BE2C (cell line): Measurements from ENCODE around the gene TBC1D8.

Experiments used
- DNase-seq: peaks from one replicate; pipeline ENCODE4 v3.0.0-alpha.2; 2020
- H3K27me3 ChIP-seq: fragments of 250-450 bp; sonication (Bioruptor Pico); 2 replicates; pipeline ENCODE4 v1.5.1; 2020; ENCODE audit warnings: mild to moderate bottlenecking
- H3K36me3 ChIP-seq: fragments of 250-450 bp; sonication (Bioruptor Pico); 2 replicates; pipeline ENCODE4 v1.5.1; 2020; ENCODE audit warnings: mild to moderate bottlenecking
- H3K4me1 ChIP-seq: fragments of 250-450 bp; sonication (Bioruptor Pico); 2 replicates; pipeline ENCODE4 v1.5.1; 2020
- H3K4me3 ChIP-seq: 2 replicates; pipeline ENCODE4 v1.5.1; 2011; ENCODE audit warnings: low read depth, low read length
- H3K9me3 ChIP-seq: fragments of 250-450 bp; sonication (Bioruptor Pico); 2 replicates; pipeline ENCODE4 v1.5.1; 2020
- TF ChIP-seq, protein P1 (sequence below): IDR thresholded peaks from 2 replicates; pipeline ENCODE4 v1.5.1; 2012; ENCODE audit warnings: mild to moderate bottlenecking, low read depth, low read length

TBC1D8 gene

DNA sequence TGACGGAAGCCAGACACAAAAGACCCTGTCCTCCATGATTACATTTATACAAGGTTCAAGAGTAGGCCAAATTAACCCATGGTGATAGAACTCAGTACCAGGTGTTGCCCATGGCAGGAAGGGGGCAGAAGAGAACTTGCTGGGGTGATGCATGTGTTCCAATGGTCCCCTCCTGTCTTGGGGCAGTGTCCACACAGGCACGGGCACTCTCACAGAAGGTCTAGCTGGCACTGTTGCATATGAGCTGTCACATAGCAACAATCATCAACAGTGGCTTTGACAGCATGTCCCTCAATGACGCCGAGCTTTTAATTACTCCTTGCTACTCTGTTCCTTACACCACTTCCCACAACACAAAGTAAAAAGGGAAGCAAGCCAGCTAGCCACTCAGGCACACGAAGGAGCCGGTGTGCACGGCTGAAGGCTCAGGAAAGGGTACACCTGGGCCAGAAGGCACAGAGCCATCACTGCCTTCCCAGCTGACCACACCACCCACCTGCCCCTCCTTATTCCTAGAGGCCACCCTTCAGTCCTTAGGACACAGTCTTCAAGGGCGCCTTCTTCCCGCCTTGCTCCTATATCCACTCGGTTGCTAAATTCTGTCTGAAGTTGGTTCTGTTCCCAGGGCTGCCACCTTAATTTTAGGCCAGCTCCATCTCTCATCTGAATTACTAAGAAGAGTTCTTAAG, 120.2 kb downstream of the TBC1D8 start:
- no peak overlapping the region for H3K4me3 ChIP-seq
- H3K27me3 ChIP-seq = no peaks in the 10 kb centered on the region
- H3K4me1 ChIP-seq = no peaks in the 10 kb centered on the region
- H3K9me3 ChIP-seq = no peaks in the 10 kb centered on the region
- TF ChIP-seq, protein P1, sequence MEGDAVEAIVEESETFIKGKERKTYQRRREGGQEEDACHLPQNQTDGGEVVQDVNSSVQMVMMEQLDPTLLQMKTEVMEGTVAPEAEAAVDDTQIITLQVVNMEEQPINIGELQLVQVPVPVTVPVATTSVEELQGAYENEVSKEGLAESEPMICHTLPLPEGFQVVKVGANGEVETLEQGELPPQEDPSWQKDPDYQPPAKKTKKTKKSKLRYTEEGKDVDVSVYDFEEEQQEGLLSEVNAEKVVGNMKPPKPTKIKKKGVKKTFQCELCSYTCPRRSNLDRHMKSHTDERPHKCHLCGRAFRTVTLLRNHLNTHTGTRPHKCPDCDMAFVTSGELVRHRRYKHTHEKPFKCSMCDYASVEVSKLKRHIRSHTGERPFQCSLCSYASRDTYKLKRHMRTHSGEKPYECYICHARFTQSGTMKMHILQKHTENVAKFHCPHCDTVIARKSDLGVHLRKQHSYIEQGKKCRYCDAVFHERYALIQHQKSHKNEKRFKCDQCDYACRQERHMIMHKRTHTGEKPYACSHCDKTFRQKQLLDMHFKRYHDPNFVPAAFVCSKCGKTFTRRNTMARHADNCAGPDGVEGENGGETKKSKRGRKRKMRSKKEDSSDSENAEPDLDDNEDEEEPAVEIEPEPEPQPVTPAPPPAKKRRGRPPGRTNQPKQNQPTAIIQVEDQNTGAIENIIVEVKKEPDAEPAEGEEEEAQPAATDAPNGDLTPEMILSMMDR = no peak
- H3K36me3 ChIP-seq = no peaks in the 10 kb centered on the region; the same call in 1 of the 2 replicates
- no peak for DNase-seq

DNA sequence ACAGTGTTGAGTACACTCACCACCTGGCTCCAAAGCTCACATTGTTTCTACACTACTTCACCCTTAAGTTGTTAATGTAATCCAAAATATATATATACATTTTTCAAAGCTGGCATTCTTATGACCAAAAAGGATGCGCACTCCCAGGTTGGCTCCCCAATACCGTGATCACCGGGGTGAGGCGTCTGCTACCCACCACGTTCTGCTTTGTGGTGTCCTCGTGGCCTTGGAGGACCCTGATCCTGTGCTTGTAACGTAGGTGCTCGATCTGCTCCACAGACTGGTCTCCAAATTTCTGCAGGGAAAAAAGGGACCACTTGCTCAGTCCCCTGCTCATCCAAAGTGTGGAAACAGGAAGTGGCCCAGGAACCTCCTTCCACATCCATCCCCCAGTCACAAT, 123.3 kb downstream of the TBC1D8 start:
- no peak for DNase-seq
- H3K9me3 ChIP-seq = no peaks in the 10 kb centered on the region
- TF ChIP-seq, protein P1 = no peak
- no peaks in the 10 kb centered on the region for H3K4me1 ChIP-seq
- no peaks in the 10 kb centered on the region for H3K27me3 ChIP-seq
- H3K36me3 ChIP-seq = no peaks in the 10 kb centered on the region; the same call in 1 of the 2 replicates
- no peak overlapping the region for H3K4me3 ChIP-seq

DNA sequence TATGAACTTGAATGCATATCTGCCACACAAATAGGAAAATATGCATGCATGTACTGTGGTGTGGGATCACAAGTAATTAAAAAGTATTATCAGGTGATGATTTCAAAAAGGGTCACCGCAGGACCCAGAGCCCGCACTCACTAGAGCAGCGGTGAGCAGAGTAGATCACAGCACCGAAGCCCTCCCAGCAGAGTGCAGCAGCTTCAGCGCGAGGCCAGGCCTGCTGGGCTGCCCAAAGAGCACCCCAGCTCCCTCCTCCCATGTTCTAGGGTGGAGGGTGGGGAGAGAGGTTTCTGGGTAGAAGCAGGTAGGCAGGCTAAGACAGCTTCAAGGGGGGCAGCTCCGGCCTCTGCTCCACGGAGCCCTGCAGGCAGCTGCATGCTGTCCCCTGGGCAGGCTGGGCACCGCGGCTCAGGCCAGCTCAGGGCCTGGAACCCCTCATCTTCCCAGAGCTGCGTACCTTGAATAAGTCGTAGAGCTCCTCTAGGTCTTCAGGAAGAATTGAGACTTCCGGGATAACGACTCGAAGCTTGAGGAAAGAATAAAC, 124.2 kb downstream of the TBC1D8 start:
- Histone ChIP-seq H3K27me3 (no peaks in the 10 kb centered on the region), H3K4me3 (no peak overlapping the region), H3K9me3 (no peaks in the 10 kb centered on the region), H3K4me1 (no peaks in the 10 kb centered on the region), H3K36me3 (no peaks in the 10 kb centered on the region; the same call in 1 of the 2 replicates)
- TF ChIP-seq, protein P1 = no peak
- no peak for DNase-seq

GRCh38 chr2:101026253-101026701, 124.9 kb downstream of the TBC1D8 start:
- no peaks in the 10 kb centered on the region for H3K27me3 ChIP-seq
- H3K4me1 ChIP-seq = no peaks in the 10 kb centered on the region
- no peak overlapping the region for H3K4me3 ChIP-seq
- no peaks in the 10 kb centered on the region for H3K9me3 ChIP-seq
- H3K36me3 ChIP-seq = no peaks in the 10 kb centered on the region; the same call in 1 of the 2 replicates
- no peak for DNase-seq
- TF ChIP-seq, protein P1 = no peak

GRCh38 chr2:101025561-101025960, 125.6 kb downstream of the TBC1D8 start:
- Histone ChIP-seq H3K4me1 (no peaks in the 10 kb centered on the region), H3K4me3 (no peak overlapping the region), H3K27me3 (no peaks in the 10 kb centered on the region), H3K9me3 (no peaks in the 10 kb centered on the region), H3K36me3 (peaks cover 1% of the 10 kb centered on the region)
- TF ChIP-seq, protein P1 = no peak
- DNase-seq = no peak
